GM23338 (cell line): ENCODE data around the gene VWA7. TPM values are rescaled to one million over a fixed set of nuclear protein-coding genes. Genes with fewer than 3 reads are reported as not detected.

Experiments
- ATAC-seq: fragments of 200-7000 bp; cut with Tn5 transposase; 3 replicates; pipeline ENCODE4 v1.9.1; 2020
- DNase-seq: peaks from one replicate; pipeline ENCODE4 v3.0.0-alpha.2; 2015; ENCODE audit warnings: low spot score
- H2AFZ ChIP-seq: fragments of 200-600 bp; sonication (generic); 2 replicates; pipeline ENCODE4 v1.8.0; 2016; ENCODE audit warnings: antibody characterized with exemption, mild to moderate bottlenecking, moderate library complexity
- H3F3A ChIP-seq: fragments of 200-600 bp; sonication (generic); replicated peaks from 2 replicates; pipeline ENCODE4 v1.8.0; 2017; ENCODE audit warnings: antibody characterized with exemption, mixed run types, low read depth
- H3K27ac ChIP-seq: fragments of 200-600 bp; sonication (generic); 2 replicates; pipeline ENCODE4 v1.6.1; 2016; ENCODE audit warnings: low read depth
- H3K27me3 ChIP-seq: fragments of 200-600 bp; sonication (generic); 2 replicates; pipeline ENCODE4 v1.8.0; 2016; ENCODE audit warnings: mild to moderate bottlenecking, mixed run types, moderate library complexity; ENCODE audit not compliant: insufficient read depth
- H3K36me3 ChIP-seq: fragments of 200-600 bp; sonication (generic); 2 replicates; pipeline ENCODE4 v1.8.0; 2016; ENCODE audit warnings: mild to moderate bottlenecking; ENCODE audit not compliant: insufficient read depth
- H3K4me1 ChIP-seq: fragments of 200-600 bp; sonication (generic); 2 replicates; pipeline ENCODE4 v1.8.0; 2016; ENCODE audit warnings: mild to moderate bottlenecking, moderate library complexity; ENCODE audit not compliant: insufficient read depth
- H3K4me2 ChIP-seq: fragments of 200-600 bp; sonication (generic); 2 replicates; pipeline ENCODE4 v1.7.1; 2017; ENCODE audit warnings: mixed run types
- H3K4me3 ChIP-seq: fragments of 200-600 bp; sonication (generic); 2 replicates; pipeline ENCODE4 v1.6.1; 2016; ENCODE audit warnings: mixed run types
- H3K79me2 ChIP-seq: fragments of 200-600 bp; sonication (generic); replicated peaks from 2 replicates; pipeline ENCODE4 v1.8.0; 2017; ENCODE audit warnings: mild to moderate bottlenecking; ENCODE audit not compliant: insufficient read depth
- H3K9me2 ChIP-seq: fragments of 200-600 bp; sonication (generic); 2 replicates; pipeline ENCODE4 v1.8.0; 2017; ENCODE audit not compliant: insufficient read depth
- H4K20me1 ChIP-seq: fragments of 200-600 bp; sonication (generic); replicated peaks from 2 replicates; pipeline ENCODE4 v1.8.0; 2017; ENCODE audit warnings: mild to moderate bottlenecking; ENCODE audit not compliant: insufficient read depth
- H3K27ac Mint-ChIP-seq: 2 replicates; pipeline ENCODE4 v1.8.0; 2020; ENCODE audit warnings: inconsistent platforms, mild to moderate bottlenecking, moderate library complexity, mixed read lengths
- H3K27me3 Mint-ChIP-seq: 3 replicates; pipeline ENCODE4 v1.8.0; 2022; ENCODE audit warnings: low read depth, mild to moderate bottlenecking, moderate library complexity, mixed read lengths, inconsistent platforms; ENCODE audit not compliant: insufficient read depth, poor library complexity
- H3K36me3 Mint-ChIP-seq: 3 replicates; pipeline ENCODE4 v1.8.0; 2021; ENCODE audit warnings: low read depth, mild to moderate bottlenecking, inconsistent platforms, moderate library complexity, mixed read lengths
- H3K4me1 Mint-ChIP-seq: 3 replicates; pipeline ENCODE4 v1.8.0; 2020; ENCODE audit warnings: mild to moderate bottlenecking, inconsistent platforms, mixed read lengths
- H3K4me3 Mint-ChIP-seq: 3 replicates; pipeline ENCODE4 v1.8.0; 2021; ENCODE audit warnings: moderate library complexity, mild to moderate bottlenecking, inconsistent platforms, mixed read lengths
- H3K9me3 Mint-ChIP-seq: 3 replicates; pipeline ENCODE4 v1.8.0; 2020; ENCODE audit warnings: moderate library complexity, mild to moderate bottlenecking, inconsistent platforms, mixed read lengths
- CREB1 ChIP-seq: fragments of 250-450 bp; sonication (Bioruptor Pico); IDR thresholded peaks from 2 replicates; pipeline ENCODE4 v1.5.0; 2020; ENCODE audit warnings: low read depth, mild to moderate bottlenecking, moderate library complexity
- CTCF ChIP-seq, 2 experiments: fragments of 200-600 bp in 1 of 2; sonication (generic) in 1 of 2; conservative IDR thresholded peaks; 2 replicates each; pipeline versions ENCODE4 v1.5.1 to v1.6.1; 2016 to 2017; ENCODE audit warnings: antibody characterized with exemption in 2 of 2, low read depth in 2 of 2, mild to moderate bottlenecking in 2 of 2, moderate library complexity in 1 of 2
- ETS1 ChIP-seq: IDR thresholded peaks from 2 replicates; pipeline ENCODE4 v1.6.1; 2016; ENCODE audit warnings: antibody characterized with exemption
- EZH2 ChIP-seq: fragments of 200-600 bp; sonication (generic); IDR thresholded peaks from one replicate; pipeline ENCODE4 v1.8.0; 2017; ENCODE audit warnings: antibody characterized with exemption, mild to moderate bottlenecking, low read depth; ENCODE audit not compliant: unreplicated experiment
- EZH2phosphoT487 ChIP-seq: fragments of 200-600 bp; sonication (generic); IDR thresholded peaks from one replicate; pipeline ENCODE4 v1.8.1; 2018; ENCODE audit warnings: antibody characterized with exemption; ENCODE audit not compliant: unreplicated experiment
- JUNB ChIP-seq: IDR thresholded peaks from one replicate; pipeline ENCODE4 v1.6.1; 2016; ENCODE audit warnings: antibody characterized with exemption; ENCODE audit not compliant: unreplicated experiment
- NANOG ChIP-seq: IDR thresholded peaks from 2 replicates; pipeline ENCODE4 v1.6.1; 2016; ENCODE audit warnings: antibody characterized with exemption, borderline replicate concordance
- POLR2AphosphoS5 ChIP-seq: IDR thresholded peaks from 2 replicates; pipeline ENCODE4 v1.6.1; 2016; ENCODE audit warnings: antibody characterized with exemption, low read depth
- STAT1 ChIP-seq: IDR thresholded peaks from one replicate; pipeline ENCODE4 v1.6.1; 2016; ENCODE audit warnings: antibody characterized with exemption; ENCODE audit not compliant: unreplicated experiment
- ZNF114 ChIP-seq: fragments of 250-450 bp; sonication (Bioruptor Pico); IDR thresholded peaks from 2 replicates; pipeline ENCODE4 v1.5.0; 2020; ENCODE audit warnings: mild to moderate bottlenecking, moderate library complexity
- ZNF331 ChIP-seq: fragments of 250-450 bp; sonication (Bioruptor Pico); IDR thresholded peaks from 2 replicates; pipeline ENCODE4 v1.5.0; 2020; ENCODE audit warnings: low read depth, mild to moderate bottlenecking, moderate library complexity
- ZNF462 ChIP-seq: fragments of 250-450 bp; sonication (Bioruptor Pico); IDR thresholded peaks from 2 replicates; pipeline ENCODE4 v1.5.0; 2020; ENCODE audit warnings: mild to moderate bottlenecking, moderate library complexity
- polyA plus RNA-seq: library from polyadenylated mRNA; unstranded; fragments of >200 nt; fragmentation: Nextera tagmentation; extraction: Ambion mirVana; gene quantifications from 2 replicates; pipeline ENCODE4 v1.2.1, GENCODE V29; 2016
- total RNA-seq: library from RNA; depleted of rRNA; stranded (reverse); fragments of >200 nt; shearing (Covaris generic); gene quantifications from 2 replicates; pipeline ENCODE4 v1.2.3, GENCODE V29; 2014

Gene VWA7
- total and polyA plus RNA-seq, 2 experiments from 2014 or later: 0.07 to 0.36 TPM

GRCh38 chr6:31762356-31762755 lies 14.8 kb downstream of the VWA7 start, which contains the start of gene SAPCD1:
TSS of gene SAPCD1 (plus strand) at chr6:31762656. CDS start at chr6:31763055, 399 bp downstream.
- Mint-ChIP-seq H3K4me1 (peaks cover 24% of the 10 kb centered on the region), H3K9me3 (no peaks in the 10 kb centered on the region; the same call in 2 of the 3 replicates), H3K27me3 (peaks cover 7% of the 10 kb centered on the region), H3K36me3 (peaks cover 22% of the 10 kb centered on the region), H3K27ac (peak within 1 kb of the TSS; percentile 59; the same call in 1 of the 2 replicates), H3K4me3 (peak within 1 kb of the TSS; percentile 2; the same call in 1 of the 3 replicates)
- Histone ChIP-seq H3K9me2 (no peaks in the 10 kb centered on the region), H3K27me3 (no peaks in the 10 kb centered on the region), H3K4me1 (peaks cover 14% of the 10 kb centered on the region), H3K36me3 (no peaks in the 10 kb centered on the region), H3K4me2 (no peak within 1 kb of the TSS), H4K20me1 (no peaks in the 10 kb centered on the region), H3F3A (0 out of 2 replicates have a peak, but pooled peaks cover 2% of the 10 kb centered on the region), H3K27ac (no peak within 1 kb of the TSS), H3K4me3 (no peak within 1 kb of the TSS), H3K79me2 (no peaks in the 10 kb centered on the region), H2AFZ (no peak within 1 kb of the TSS)
- no peak for ATAC-seq
- TF ChIP-seq ETS1: no peak
- no peak for TF ChIP-seq ZNF462
- no peak for TF ChIP-seq CTCF (conservative IDR thresholded peaks at IDR 0.05; ENCODE audit: low read depth in 2 of 2)
- no peak for TF ChIP-seq POLR2AphosphoS5
- TF ChIP-seq ZNF114 (CRISPR knock-in tag): no peak
- TF ChIP-seq ZNF331 (CRISPR knock-in tag): no peak
- TF ChIP-seq JUNB: no peak
- TF ChIP-seq NANOG: no peak
- no peak for TF ChIP-seq EZH2phosphoT487
- TF ChIP-seq STAT1: no peak
- no peak for TF ChIP-seq EZH2
- TF ChIP-seq CREB1 (CRISPR knock-in tag): no peak
- no peak for DNase-seq
